CD14-positive monocyte (primary cell): Measurements from ENCODE around the gene SRPK1. TPM values are rescaled to one million over a fixed set of nuclear protein-coding genes. Genes with fewer than 3 reads are reported as not detected.

ENCODE experiments used
- DNase-seq, 3 donors: peaks; one replicate each; pipeline ENCODE4 v3.0.0-alpha.2; 2011 to 2022
- H2AFZ ChIP-seq: 2 replicates; pipeline ENCODE4 v1.6.0; 2012; ENCODE audit warnings: mild to moderate bottlenecking, low read depth, low read length, inconsistent platforms; ENCODE audit not compliant: insufficient read depth, poor library complexity, severe bottlenecking
- H3K27ac ChIP-seq, 2 donors: 1 replicate in 1 of 2; 2 replicates in 1 of 2; pipeline ENCODE4 v1.5.1; 2012 to 2013; ENCODE audit warnings: low read length in 2 of 2, control low read depth in 1 of 2, inconsistent platforms in 1 of 2, low read depth in 1 of 2, mild to moderate bottlenecking in 1 of 2
- H3K27me3 ChIP-seq, 2 donors: one replicate each; pipeline versions ENCODE4 v1.6.0 to v1.6.1; 2011 to 2013; ENCODE audit warnings: low read length in 2 of 2; ENCODE audit not compliant: control insufficient read depth in 2 of 2, insufficient read depth in 2 of 2
- H3K36me3 ChIP-seq, 2 donors: replicated peaks in 1 of 2; 1 replicate in 1 of 2; 2 replicates in 1 of 2; pipeline versions ENCODE4 v1.5.1 to v1.6.1; 2012 to 2013; ENCODE audit warnings: low read length in 2 of 2, control low read depth in 1 of 2, inconsistent platforms in 1 of 2, mild to moderate bottlenecking in 1 of 2; ENCODE audit not compliant: insufficient read depth in 2 of 2, control insufficient read depth in 1 of 2
- H3K4me1 ChIP-seq, 2 donors: 1 replicate in 1 of 2; 2 replicates in 1 of 2; pipeline versions ENCODE4 v1.5.1 to v1.6.1; 2012 to 2013; ENCODE audit warnings: low read length in 2 of 2, control low read depth in 1 of 2, inconsistent platforms in 1 of 2, mild to moderate bottlenecking in 1 of 2, moderate library complexity in 1 of 2; ENCODE audit not compliant: insufficient read depth in 2 of 2, control insufficient read depth in 1 of 2
- H3K4me2 ChIP-seq: replicated peaks from 2 replicates; pipeline ENCODE3; 2012; ENCODE audit warnings: low read length, moderate library complexity, mild to moderate bottlenecking; ENCODE audit not compliant: poor library complexity, severe bottlenecking; ENCODE audit errors: extremely low read depth
- H3K4me3 ChIP-seq, 3 experiments: fragments of 200-600 bp in 1 of 3; sonication (generic) in 1 of 3; replicated peaks in 1 of 3; 1 replicate in 2 of 3; 2 replicates in 1 of 3; pipeline ENCODE4 v1.5.1; 2011 to 2013; ENCODE audit warnings: low read length in 3 of 3, mild to moderate bottlenecking in 3 of 3, control low read depth in 2 of 3, low read depth in 2 of 3, inconsistent platforms in 1 of 3, moderate library complexity in 1 of 3
- H3K79me2 ChIP-seq: 2 replicates; pipeline ENCODE4 v1.6.0; 2012; ENCODE audit warnings: mild to moderate bottlenecking, control low read depth, inconsistent platforms, low read length, moderate library complexity; ENCODE audit not compliant: insufficient read depth
- H3K9ac ChIP-seq: 2 replicates; pipeline ENCODE4 v1.6.0; 2017; ENCODE audit warnings: low read length, mild to moderate bottlenecking; ENCODE audit not compliant: insufficient read depth, poor library complexity, severe bottlenecking
- H3K9me3 ChIP-seq, 2 donors: replicated peaks in 1 of 2; 1 replicate in 1 of 2; 2 replicates in 1 of 2; pipeline versions ENCODE4 v1.5.1 to v1.6.1; 2012 to 2013; ENCODE audit warnings: low read length in 2 of 2, control low read depth in 1 of 2; ENCODE audit not compliant: control insufficient read depth in 1 of 2, insufficient read depth in 1 of 2
- H4K20me1 ChIP-seq: 2 replicates; pipeline ENCODE4 v1.6.0; 2012; ENCODE audit warnings: mild to moderate bottlenecking, low read length, control low read depth, moderate library complexity; ENCODE audit not compliant: insufficient read depth
- H3K27ac Mint-ChIP-seq, 7 donors: one replicate each; pipeline ENCODE4 v1.8.0; 2020; ENCODE audit warnings: mild to moderate bottlenecking in 7 of 7, mixed read lengths in 7 of 7, moderate library complexity in 6 of 7, inconsistent platforms in 2 of 7
- H3K27me3 Mint-ChIP-seq, 3 donors: one replicate each; pipeline ENCODE4 v1.8.0; 2021 to 2022; ENCODE audit warnings: low read depth in 3 of 3, mild to moderate bottlenecking in 3 of 3, mixed read lengths in 3 of 3, moderate library complexity in 3 of 3, inconsistent platforms in 1 of 3
- H3K36me3 Mint-ChIP-seq, 2 donors: one replicate each; pipeline ENCODE4 v1.8.0; 2020; ENCODE audit warnings: mixed read lengths in 2 of 2, inconsistent platforms in 1 of 2, mild to moderate bottlenecking in 1 of 2
- H3K4me1 Mint-ChIP-seq: one replicate; pipeline ENCODE4 v1.8.0; 2020; ENCODE audit warnings: mild to moderate bottlenecking, mixed read lengths
- H3K4me3 Mint-ChIP-seq, 2 donors: one replicate each; pipeline ENCODE4 v1.8.0; 2020; ENCODE audit warnings: mild to moderate bottlenecking in 2 of 2, mixed read lengths in 2 of 2, moderate library complexity in 1 of 2
- H3K9me3 Mint-ChIP-seq, 7 donors: one replicate each; pipeline ENCODE4 v1.8.0; 2020 to 2022; ENCODE audit warnings: mixed read lengths in 7 of 7, mild to moderate bottlenecking in 6 of 7, moderate library complexity in 6 of 7, inconsistent platforms in 2 of 7
- CTCF ChIP-seq: fragments of 200-600 bp; IDR thresholded peaks from one replicate; pipeline ENCODE4 v1.8.0; 2022; ENCODE audit warnings: antibody characterized with exemption, mild to moderate bottlenecking
- WGBS: methylation state at CpG from one replicate; pipeline ENCODE4 v1.1.5; 2013; ENCODE audit warnings: missing lambda C conversion rate; ENCODE audit not compliant: insufficient coverage; 5-methylcytosine and 5-hydroxymethylcytosine counted together
- intact Hi-C, 2 donors: fragments of 100-400 bp; cut with micrococcal nuclease; formaldehyde crosslinking; loops; one replicate each; pipeline versions ENCODE4 v1.15.0 to v1.15.1; 2023
- polyA plus RNA-seq, 3 donors: library from polyadenylated mRNA; depleted of rRNA in 1 of 3; unstranded in 2 of 3; stranded (reverse) in 1 of 3; fragments of 300-500 nt in 2 of 3; fragments of >200 nt in 1 of 3; fragmentation: Illumina TruSeq in 2 of 3; gene quantifications; 1 replicate in 2 of 3; 2 replicates in 1 of 3; pipeline ENCODE4 v1.2.3, GENCODE V29; 2012 to 2021

SRPK1 gene
- polyA plus RNA-seq, 3 donors: 7.2 to 24.8 (median 20.5) TPM

GRCh38 chr6:35907750-35908149 lies 13.1 kb downstream of the SRPK1 start:
- intact Hi-C loops: no loop called here
- Mint-ChIP-seq H3K4me1 (peaks cover 4% of the 10 kb centered on the region), H3K36me3 (peaks cover 44 to 69% of the 10 kb centered on the region in 2 donors), H3K27ac (peak overlapping the region in 1 of 7 donors; percentile 73), H3K27me3 (no peaks in the 10 kb centered on the region), H3K4me3 (no peak overlapping the region), H3K9me3 (peaks cover 22 to 33% (median 27%) of the 10 kb centered on the region in 7 donors)
- H3K36me3 ChIP-seq: peaks cover 15 to 84% of the 10 kb centered on the region in 2 donors
- no peak for TF ChIP-seq CTCF
- no CpG with 5 or more reads among the region's 6 CpGs for WGBS
- H3K27me3 ChIP-seq: no peaks in the 10 kb centered on the region
- H3K4me1 ChIP-seq: no peaks in the 10 kb centered on the region
- DNase-seq: peak in 1 of 3 donors; percentile 11
- H3K4me2 ChIP-seq: no peak overlapping the region
- no peak overlapping the region for H2AFZ ChIP-seq
- H3K9ac ChIP-seq: no peak overlapping the region
- peaks cover 95% of the 10 kb centered on the region for H3K79me2 ChIP-seq
- H4K20me1 ChIP-seq: no peaks in the 10 kb centered on the region
- H3K9me3 ChIP-seq: peaks cover 22 to 25% of the 10 kb centered on the region in 2 donors
- H3K4me3 ChIP-seq: no peak overlapping the region
- H3K27ac ChIP-seq: peak overlapping the region in 1 of 2 donors; percentile 31

DNA sequence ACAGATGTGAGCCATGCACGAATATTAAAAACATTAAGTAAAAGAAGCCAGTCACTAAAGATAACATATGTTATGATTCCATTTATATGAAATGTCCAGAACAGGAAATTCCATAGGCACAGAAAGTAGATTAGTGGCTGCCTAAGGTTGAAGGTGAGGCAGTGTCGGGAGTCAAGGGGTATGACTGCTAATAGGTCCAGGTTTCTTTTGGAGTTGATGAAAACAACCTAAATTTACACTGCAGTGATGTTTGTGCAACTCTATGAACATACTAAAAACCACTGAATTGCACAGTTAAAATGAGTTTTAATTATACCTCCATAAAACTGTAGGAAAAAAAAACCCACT lies 14.4 kb downstream of the SRPK1 start:
- Histone ChIP-seq H3K27me3 (no peaks in the 10 kb centered on the region), H3K79me2 (peaks cover 95% of the 10 kb centered on the region), H3K9me3 (peaks cover 21 to 22% of the 10 kb centered on the region in 2 donors), H3K4me3 (no peak overlapping the region), H3K27ac (no peak overlapping the region), H3K36me3 (peaks cover 12 to 82% of the 10 kb centered on the region in 2 donors), H2AFZ (no peak overlapping the region), H3K4me2 (no peak overlapping the region), H3K9ac (no peak overlapping the region), H4K20me1 (no peaks in the 10 kb centered on the region), H3K4me1 (no peaks in the 10 kb centered on the region)
- H3K4me1 Mint-ChIP-seq: peaks cover 4% of the 10 kb centered on the region
- no peak for DNase-seq
- H3K4me3 Mint-ChIP-seq: no peak overlapping the region
- no peaks in the 10 kb centered on the region for H3K27me3 Mint-ChIP-seq
- peaks cover 34 to 61% of the 10 kb centered on the region in 2 donors for H3K36me3 Mint-ChIP-seq
- intact Hi-C loops: no loop called here
- peak overlapping the region in 1 of 7 donors; percentile 7 for H3K27ac Mint-ChIP-seq
- peaks cover 22 to 30% (median 25%) of the 10 kb centered on the region in 7 donors for H3K9me3 Mint-ChIP-seq
- no CpG with 5 or more reads among the region's 2 CpGs for WGBS
- no peak for TF ChIP-seq CTCF
